Activated CD8-positive, alpha-beta T cell treated with anti-CD3 and anti-CD28 coated beads for 36 hours (primary cell): Measurements from ENCODE around the gene WNT9B. TPM values are rescaled to one million over a fixed set of nuclear protein-coding genes. Genes with fewer than 3 reads are reported as not detected.

Experiments used
- ATAC-seq: fragments of 200-7000 bp; cut with Tn5 transposase; one replicate; pipeline ENCODE4 v1.10.0; 2021; ENCODE audit warnings: mild to moderate bottlenecking, moderate library complexity
- CTCF ChIA-PET: fragments of 350-600 bp; sonication (Branson Sonifier 250); formaldehyde crosslinking; loops from one replicate; lab custom pipeline; 2021; ENCODE audit warnings: antibody characterized with exemption; lab: Charles Lee
- POLR2A ChIA-PET: fragments of 350-600 bp; sonication (Branson Sonifier 250); formaldehyde crosslinking; loops from one replicate; lab custom pipeline; 2021; ENCODE audit warnings: antibody characterized with exemption; lab: Charles Lee
- DNase-seq: peaks from one replicate; pipeline ENCODE4 v3.0.0-alpha.2; 2020
- H3K27ac Mint-ChIP-seq: one replicate; pipeline ENCODE4 v1.8.0; 2021; ENCODE audit warnings: mild to moderate bottlenecking, mixed read lengths
- H3K27me3 Mint-ChIP-seq: one replicate; pipeline ENCODE4 v1.8.0; 2021; ENCODE audit warnings: mixed read lengths
- H3K36me3 Mint-ChIP-seq: one replicate; pipeline ENCODE4 v1.8.0; 2021; ENCODE audit warnings: low read depth, mixed read lengths
- H3K4me1 Mint-ChIP-seq: one replicate; pipeline ENCODE4 v1.8.0; 2021; ENCODE audit warnings: low read depth, mixed read lengths
- H3K4me3 Mint-ChIP-seq: one replicate; pipeline ENCODE4 v1.8.0; 2021; ENCODE audit warnings: mild to moderate bottlenecking, moderate library complexity, mixed read lengths
- H3K9me3 Mint-ChIP-seq: one replicate; pipeline ENCODE4 v1.8.0; 2021; ENCODE audit warnings: mixed read lengths
- intact Hi-C: fragments of 100-400 bp; cut with micrococcal nuclease; formaldehyde crosslinking; loops from one replicate; pipeline ENCODE4 v1.10.0; 2022
- total RNA-seq, 2 experiments: library from RNA; stranded (reverse); gene quantifications; one replicate each; pipeline ENCODE4 v1.2.3, GENCODE V29; 2021
- TF ChIP-seq, protein P1 (sequence below): fragments of 200-600 bp; IDR thresholded peaks from one replicate; pipeline ENCODE4 v1.8.0; 2022; ENCODE audit warnings: antibody characterized with exemption, mild to moderate bottlenecking

WNT9B gene
- total RNA-seq, 2 experiments from 2014 or later = not detected

DNA sequence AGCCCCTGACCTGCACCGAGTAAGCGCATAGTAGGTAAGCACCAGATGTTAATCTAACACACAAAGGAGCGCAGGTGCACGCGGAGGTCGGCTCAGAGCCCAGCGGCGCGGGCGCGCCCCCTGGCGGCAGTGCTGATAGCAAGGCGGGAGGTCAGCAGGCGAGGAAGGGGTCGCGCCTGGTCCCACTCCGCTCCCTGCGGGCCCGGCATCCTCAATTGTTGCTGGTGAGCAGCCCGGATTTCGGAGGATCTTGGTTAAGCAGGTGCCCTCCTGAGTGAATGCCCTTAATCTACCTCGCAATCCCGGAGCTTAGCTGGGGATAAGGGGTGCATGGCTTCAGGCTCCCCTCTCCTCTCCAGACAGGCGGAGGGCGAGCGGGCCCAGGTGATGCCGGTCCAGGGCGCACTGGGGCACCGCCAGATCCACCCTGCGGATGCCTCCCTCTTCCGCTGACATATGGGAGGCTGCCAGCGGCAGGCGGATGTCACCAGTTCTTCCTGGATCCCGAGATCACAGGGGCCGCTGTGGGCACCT is 28.9 kb upstream of the WNT9B start:
- CTCF ChIA-PET = interaction anchor here (0.8 to 4.3 kb wide), 2 partner anchors 12 to 15 kb away, joined by 4 to 23 read pairs; no protein-coding TSS in a partner anchor
- no peaks in the 10 kb centered on the region for H3K9me3 Mint-ChIP-seq
- H3K4me3 Mint-ChIP-seq = no peak overlapping the region
- H3K27ac Mint-ChIP-seq = no peak overlapping the region
- no peaks in the 10 kb centered on the region for H3K36me3 Mint-ChIP-seq
- POLR2A ChIA-PET = no interaction called here
- intact Hi-C loops = no loop called here
- peaks cover 13% of the 10 kb centered on the region for H3K4me1 Mint-ChIP-seq
- TF ChIP-seq, protein P1, sequence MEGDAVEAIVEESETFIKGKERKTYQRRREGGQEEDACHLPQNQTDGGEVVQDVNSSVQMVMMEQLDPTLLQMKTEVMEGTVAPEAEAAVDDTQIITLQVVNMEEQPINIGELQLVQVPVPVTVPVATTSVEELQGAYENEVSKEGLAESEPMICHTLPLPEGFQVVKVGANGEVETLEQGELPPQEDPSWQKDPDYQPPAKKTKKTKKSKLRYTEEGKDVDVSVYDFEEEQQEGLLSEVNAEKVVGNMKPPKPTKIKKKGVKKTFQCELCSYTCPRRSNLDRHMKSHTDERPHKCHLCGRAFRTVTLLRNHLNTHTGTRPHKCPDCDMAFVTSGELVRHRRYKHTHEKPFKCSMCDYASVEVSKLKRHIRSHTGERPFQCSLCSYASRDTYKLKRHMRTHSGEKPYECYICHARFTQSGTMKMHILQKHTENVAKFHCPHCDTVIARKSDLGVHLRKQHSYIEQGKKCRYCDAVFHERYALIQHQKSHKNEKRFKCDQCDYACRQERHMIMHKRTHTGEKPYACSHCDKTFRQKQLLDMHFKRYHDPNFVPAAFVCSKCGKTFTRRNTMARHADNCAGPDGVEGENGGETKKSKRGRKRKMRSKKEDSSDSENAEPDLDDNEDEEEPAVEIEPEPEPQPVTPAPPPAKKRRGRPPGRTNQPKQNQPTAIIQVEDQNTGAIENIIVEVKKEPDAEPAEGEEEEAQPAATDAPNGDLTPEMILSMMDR = peak; percentile 97
- DNase-seq (peak; percentile 60), ATAC-seq (no peak)
- H3K27me3 Mint-ChIP-seq = peaks cover 43% of the 10 kb centered on the region

DNA sequence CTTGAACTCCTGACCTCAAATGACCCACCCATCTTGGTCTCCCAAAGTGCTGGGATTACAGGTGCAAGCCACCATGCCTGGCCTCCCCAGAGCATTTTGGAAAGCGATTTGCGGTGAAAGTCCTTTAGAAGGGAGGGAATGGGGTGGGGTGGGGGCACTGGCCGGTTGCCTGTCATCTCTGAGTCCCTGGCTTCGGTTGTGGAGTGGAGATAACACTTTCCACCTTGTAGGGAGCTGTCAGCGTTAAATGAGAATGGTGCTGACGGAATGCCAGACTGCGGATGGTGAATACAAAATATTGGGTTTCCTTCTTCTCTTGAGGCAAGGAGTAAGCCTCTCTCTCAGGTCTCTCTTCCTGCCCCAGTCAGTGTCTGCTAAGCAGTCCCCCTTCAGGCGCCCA is 27.7 kb upstream of the WNT9B start:
- Mint-ChIP-seq H3K9me3 (no peaks in the 10 kb centered on the region), H3K4me1 (peaks cover 6% of the 10 kb centered on the region), H3K36me3 (no peaks in the 10 kb centered on the region), H3K4me3 (no peak overlapping the region), H3K27ac (no peak overlapping the region), H3K27me3 (peaks cover 34% of the 10 kb centered on the region)
- ChIA-PET POLR2A (no interaction called here), CTCF (interaction anchor here (4.3 kb wide), 2 partner anchors 11 to 18 kb away, joined by 20 to 23 read pairs; no protein-coding TSS in a partner anchor)
- no peak for DNase-seq
- intact Hi-C loops = no loop called here
- TF ChIP-seq, protein P1 = no peak
- no peak for ATAC-seq

DNA sequence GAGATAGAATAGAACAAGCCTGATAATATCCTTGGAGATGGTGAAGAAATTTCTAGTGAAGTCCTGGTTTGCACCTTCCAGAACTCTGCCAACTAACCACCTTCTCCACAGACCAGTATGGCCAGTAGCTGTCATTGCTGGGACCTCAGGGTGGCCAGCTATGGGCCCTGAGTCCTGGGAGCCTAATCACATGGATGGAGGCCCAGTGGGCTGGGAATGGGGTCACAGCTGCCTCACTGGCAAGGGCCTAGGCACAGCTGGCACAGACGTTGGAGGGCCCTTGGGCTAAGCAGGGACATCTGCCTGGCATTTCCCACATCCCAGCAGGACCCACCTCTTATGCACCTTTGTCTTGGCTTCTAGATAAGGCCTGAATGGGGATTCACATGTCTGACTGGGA is 25.3 kb upstream of the WNT9B start:
- ChIA-PET CTCF (interaction anchor here (1.6 to 4.3 kb wide), 3 partner anchors 10 to 16 kb away, joined by 5 to 20 read pairs (median 12); no protein-coding TSS in a partner anchor), POLR2A (interaction anchor here (0.6 kb wide), 1 partner anchor 1561 kb away, joined by 3 read pairs; no protein-coding TSS in a partner anchor)
- Mint-ChIP-seq H3K27me3 (peaks cover 24% of the 10 kb centered on the region), H3K27ac (no peak overlapping the region), H3K4me1 (no peaks in the 10 kb centered on the region), H3K4me3 (no peak overlapping the region), H3K36me3 (no peaks in the 10 kb centered on the region), H3K9me3 (no peaks in the 10 kb centered on the region)
- ATAC-seq = no peak
- intact Hi-C loops = no loop called here
- TF ChIP-seq, protein P1 = no peak
- no peak for DNase-seq

DNA sequence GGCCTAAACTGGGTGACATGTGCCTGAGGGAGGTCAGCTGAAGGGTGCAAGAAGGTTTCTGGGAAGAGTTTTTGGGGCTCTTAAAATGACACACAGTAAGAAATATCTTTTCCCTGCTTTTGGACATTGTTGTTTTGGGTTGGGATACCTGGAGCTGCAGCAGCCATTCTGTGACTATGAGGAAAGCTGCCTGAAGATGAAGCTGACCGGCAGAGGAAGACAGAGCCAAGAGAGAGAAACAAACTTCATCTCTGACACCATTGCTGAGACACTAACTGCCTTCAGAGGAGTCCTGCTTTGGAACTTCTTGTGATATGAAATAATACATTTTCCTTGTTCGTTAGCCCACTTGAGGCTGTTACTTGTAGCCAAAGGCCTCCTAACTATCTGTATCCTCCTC is 24.1 kb upstream of the WNT9B start:
- H3K9me3 Mint-ChIP-seq = no peaks in the 10 kb centered on the region
- TF ChIP-seq, protein P1 = no peak
- no peak overlapping the region for H3K27ac Mint-ChIP-seq
- H3K36me3 Mint-ChIP-seq = no peaks in the 10 kb centered on the region
- POLR2A ChIA-PET = no interaction called here
- H3K4me3 Mint-ChIP-seq = no peak overlapping the region
- DNase-seq (no peak), ATAC-seq (no peak)
- H3K4me1 Mint-ChIP-seq = no peaks in the 10 kb centered on the region
- CTCF ChIA-PET = interaction anchor here (1.6 to 4.3 kb wide), 3 partner anchors 8 to 15 kb away, joined by 5 to 20 read pairs (median 12); no protein-coding TSS in a partner anchor
- H3K27me3 Mint-ChIP-seq = peaks cover 14% of the 10 kb centered on the region
- intact Hi-C loops = no loop called here

- intact Hi-C loops = no loop called here
- ChIA-PET CTCF (interaction anchor here (1.3 to 4.3 kb wide), 2 partner anchors 10 kb away, joined by 3 to 23 read pairs; no protein-coding TSS in a partner anchor), POLR2A (no interaction called here)
- DNase-seq = no peak
- ATAC-seq = no peak
- TF ChIP-seq, protein P1 = no peak
- Mint-ChIP-seq H3K4me1 (peaks cover 2% of the 10 kb centered on the region), H3K27me3 (peaks cover 14% of the 10 kb centered on the region), H3K9me3 (no peaks in the 10 kb centered on the region), H3K27ac (no peak overlapping the region), H3K36me3 (no peaks in the 10 kb centered on the region), H3K4me3 (no peak overlapping the region)
Measured at GRCh38 chr17:46831573-46832330, 19.6 kb upstream of the WNT9B start.
